Esophagus squamous epithelium (tissue), 5 donors: ENCODE data around the gene ASXL1. TPM values are rescaled to one million over a fixed set of nuclear protein-coding genes. Genes with fewer than 3 reads are reported as not detected.

ENCODE experiments used
- DNase-seq: peaks from one replicate; lab custom pipeline; 2025; lab: John Stamatoyannopoulos, UW
- H3K27ac ChIP-seq, 4 donors: fragments of 200-600 bp; sonication (generic); one replicate each; pipeline ENCODE4 v1.5.1; 2016 to 2019; ENCODE audit warnings: mild to moderate bottlenecking in 1 of 4
- H3K27me3 ChIP-seq, 4 donors: fragments of 200-600 bp; sonication (generic); 1 replicate in 3 of 4; 2 replicates in 1 of 4; pipeline versions ENCODE4 v1.5.1 to v1.6.0; 2017 to 2021; ENCODE audit warnings: antibody characterized with exemption in 1 of 4
- H3K36me3 ChIP-seq, 3 donors: fragments of 200-600 bp; sonication (generic); one replicate each; pipeline ENCODE4 v1.5.1; 2016 to 2019
- H3K4me1 ChIP-seq, 3 donors: fragments of 200-600 bp; sonication (generic); one replicate each; pipeline ENCODE4 v1.5.1; 2017 to 2019
- H3K4me3 ChIP-seq, 4 donors: fragments of 200-600 bp; sonication (generic); 1 replicate in 3 of 4; 2 replicates in 1 of 4; pipeline ENCODE4 v1.5.1; 2016 to 2019; ENCODE audit warnings: mild to moderate bottlenecking in 2 of 4, moderate library complexity in 1 of 4
- H3K9me3 ChIP-seq, 3 donors: fragments of 200-600 bp; sonication (generic); one replicate each; pipeline ENCODE4 v1.5.1; 2016 to 2019
- POLR2A ChIP-seq, 4 donors: fragments of 450-650 bp; IDR thresholded peaks; one replicate each; pipeline ENCODE4 v1.6.1; 2017; ENCODE audit warnings: antibody characterized with exemption in 4 of 4, mild to moderate bottlenecking in 4 of 4, moderate library complexity in 3 of 4
- WGBS, 2 donors: methylation state at CpG; one replicate each; pipeline ENCODE4 v1.1.5; 2018; 5-methylcytosine and 5-hydroxymethylcytosine counted together
- intact Hi-C: fragments of 100-400 bp; cut with DNase I; formaldehyde crosslinking; loops from one replicate; pipeline ENCODE4 v1.15.0; 2022
- total RNA-seq, 4 donors: library from RNA; depleted of rRNA; stranded (reverse); fragments of >200 nt; gene quantifications; one replicate each; pipeline ENCODE4 v1.1.0, GENCODE V29; 2016
- TF ChIP-seq, protein P1 (sequence below), 6 experiments: fragments of 450-650 bp in 4 of 6; fragments of 200-600 bp in 2 of 6; sonication (generic) in 2 of 6; IDR thresholded peaks; one replicate each; pipeline ENCODE4 v1.5.1; 2016 to 2019; ENCODE audit warnings: antibody characterized with exemption in 6 of 6, mild to moderate bottlenecking in 4 of 6, moderate library complexity in 4 of 6
- donor health status: DM: yes; HTN: yes; CAD: no.

The ASXL1 gene
- 10 to 100 TPM; 14.3 to 49.2 (median 22.1) TPM for total RNA-seq

- peak within 1 kb of the TSS; percentile 82 to 92 (median 89) for H3K4me3 ChIP-seq
- H3K4me1 ChIP-seq, result peaks cover 10 to 59% (median 35%) of the 10 kb centered on the region in 3 donors
- no peaks in the 10 kb centered on the region for H3K9me3 ChIP-seq
- peak in 2 of 4 donors; percentile 34 to 46 for TF ChIP-seq POLR2A (IDR thresholded peaks at IDR 0.05)
- TF ChIP-seq, protein P1, sequence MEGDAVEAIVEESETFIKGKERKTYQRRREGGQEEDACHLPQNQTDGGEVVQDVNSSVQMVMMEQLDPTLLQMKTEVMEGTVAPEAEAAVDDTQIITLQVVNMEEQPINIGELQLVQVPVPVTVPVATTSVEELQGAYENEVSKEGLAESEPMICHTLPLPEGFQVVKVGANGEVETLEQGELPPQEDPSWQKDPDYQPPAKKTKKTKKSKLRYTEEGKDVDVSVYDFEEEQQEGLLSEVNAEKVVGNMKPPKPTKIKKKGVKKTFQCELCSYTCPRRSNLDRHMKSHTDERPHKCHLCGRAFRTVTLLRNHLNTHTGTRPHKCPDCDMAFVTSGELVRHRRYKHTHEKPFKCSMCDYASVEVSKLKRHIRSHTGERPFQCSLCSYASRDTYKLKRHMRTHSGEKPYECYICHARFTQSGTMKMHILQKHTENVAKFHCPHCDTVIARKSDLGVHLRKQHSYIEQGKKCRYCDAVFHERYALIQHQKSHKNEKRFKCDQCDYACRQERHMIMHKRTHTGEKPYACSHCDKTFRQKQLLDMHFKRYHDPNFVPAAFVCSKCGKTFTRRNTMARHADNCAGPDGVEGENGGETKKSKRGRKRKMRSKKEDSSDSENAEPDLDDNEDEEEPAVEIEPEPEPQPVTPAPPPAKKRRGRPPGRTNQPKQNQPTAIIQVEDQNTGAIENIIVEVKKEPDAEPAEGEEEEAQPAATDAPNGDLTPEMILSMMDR (IDR thresholded peaks at IDR 0.05), result no peak
- intact Hi-C loops, result loop anchor here (10.0 kb wide), 1 partner anchor 127 kb away; no protein-coding TSS in a partner anchor
- 0 to 1% methylated on average over 7 to 12 of the region's 83 CpGs for WGBS, 2 donors
- H3K27me3 ChIP-seq, result no peaks in the 10 kb centered on the region
- DNase-seq, result peak; percentile 74
- H3K36me3 ChIP-seq, result no peaks in the 10 kb centered on the region
- peak within 1 kb of the TSS; percentile 95 to 99 (median 98) for H3K27ac ChIP-seq
Measured at GRCh38 chr20:32357869-32358631, at the start of gene ASXL1. Gene ASXL1, plus strand, starts transcription at chr20:32358331. Its CDS starts 445 bp downstream, at chr20:32358776.

- WGBS, 2 donors, result 83 to 96% methylated on average over 2 to 3 of the region's 3 CpGs
- Histone ChIP-seq H3K9me3 (no peaks in the 10 kb centered on the region), H3K27me3 (no peaks in the 10 kb centered on the region), H3K4me1 (no peaks in the 10 kb centered on the region), H3K36me3 (peaks cover 6 to 70% (median 7%) of the 10 kb centered on the region in 3 donors), H3K27ac (no peak overlapping the region), H3K4me3 (no peak overlapping the region)
- intact Hi-C loops, result no loop called here
- TF ChIP-seq, protein P1 (IDR thresholded peaks at IDR 0.05), result no peak
- no peak for TF ChIP-seq POLR2A (IDR thresholded peaks at IDR 0.05)
- DNase-seq, result no peak
Measured at GRCh38 chr20:32312718-32313424, 45.3 kb upstream of the ASXL1 start.

DNA sequence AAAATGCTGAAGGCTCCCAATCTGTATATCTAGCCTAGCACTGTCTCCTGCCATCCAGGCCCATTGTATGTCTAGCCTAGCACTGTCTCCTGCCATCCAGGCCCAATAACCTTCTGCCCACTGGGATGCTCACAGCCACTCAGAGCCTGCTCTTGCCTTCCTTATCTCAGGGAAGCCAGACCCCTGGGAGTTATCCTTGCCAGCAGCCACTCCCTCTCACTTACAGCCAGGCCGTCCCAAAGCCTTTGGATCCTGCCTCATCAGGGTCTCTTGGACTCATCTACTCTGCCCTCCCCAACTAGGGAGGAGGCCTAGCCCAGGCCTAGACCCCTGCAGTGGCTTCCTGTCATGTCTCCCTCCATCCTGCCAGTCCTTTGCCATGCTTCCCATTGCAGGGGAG lies 43.4 kb upstream of the ASXL1 start:
- no peaks in the 10 kb centered on the region for H3K4me1 ChIP-seq
- H3K4me3 ChIP-seq, result no peak overlapping the region
- H3K27ac ChIP-seq, result no peak overlapping the region
- no peaks in the 10 kb centered on the region for H3K27me3 ChIP-seq
- intact Hi-C loops, result no loop called here
- peaks cover 6 to 78% (median 7%) of the 10 kb centered on the region in 3 donors for H3K36me3 ChIP-seq
- 70 to 83% methylated on average over 1 of the region's 1 CpG for WGBS, 2 donors
- DNase-seq, result no peak
- TF ChIP-seq, protein P1 (IDR thresholded peaks at IDR 0.05), result no peak
- TF ChIP-seq POLR2A (IDR thresholded peaks at IDR 0.05), result no peak
- no peaks in the 10 kb centered on the region for H3K9me3 ChIP-seq

DNA sequence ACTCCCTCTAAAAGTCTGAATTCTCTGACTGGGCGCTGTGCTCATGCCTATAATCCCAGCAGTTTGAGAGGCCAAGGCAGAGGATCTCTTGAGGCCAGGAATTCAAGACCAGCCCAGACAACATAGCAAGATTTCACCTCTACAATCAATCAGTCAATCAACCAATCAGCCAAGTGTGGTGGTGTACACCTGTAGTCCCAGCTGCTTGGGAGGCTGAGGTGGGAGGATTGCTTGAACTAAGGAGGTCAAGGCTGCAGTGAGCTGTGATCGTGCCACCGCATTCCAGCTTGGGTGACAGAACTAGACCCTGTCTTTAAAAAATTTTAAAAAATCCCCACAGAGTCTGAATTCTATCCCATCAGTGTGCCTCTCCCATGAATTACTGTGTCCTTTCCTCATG lies 42.7 kb upstream of the ASXL1 start:
- Histone ChIP-seq H3K9me3 (no peaks in the 10 kb centered on the region), H3K27ac (no peak overlapping the region), H3K4me1 (no peaks in the 10 kb centered on the region), H3K27me3 (no peaks in the 10 kb centered on the region), H3K4me3 (no peak overlapping the region), H3K36me3 (peaks cover 2 to 72% (median 5%) of the 10 kb centered on the region in 3 donors)
- intact Hi-C loops, result no loop called here
- 92 to 100% methylated on average over 2 to 3 of the region's 3 CpGs for WGBS, 2 donors
- no peak for TF ChIP-seq POLR2A (IDR thresholded peaks at IDR 0.05)
- TF ChIP-seq, protein P1 (IDR thresholded peaks at IDR 0.05), result no peak
- DNase-seq, result no peak

DNA sequence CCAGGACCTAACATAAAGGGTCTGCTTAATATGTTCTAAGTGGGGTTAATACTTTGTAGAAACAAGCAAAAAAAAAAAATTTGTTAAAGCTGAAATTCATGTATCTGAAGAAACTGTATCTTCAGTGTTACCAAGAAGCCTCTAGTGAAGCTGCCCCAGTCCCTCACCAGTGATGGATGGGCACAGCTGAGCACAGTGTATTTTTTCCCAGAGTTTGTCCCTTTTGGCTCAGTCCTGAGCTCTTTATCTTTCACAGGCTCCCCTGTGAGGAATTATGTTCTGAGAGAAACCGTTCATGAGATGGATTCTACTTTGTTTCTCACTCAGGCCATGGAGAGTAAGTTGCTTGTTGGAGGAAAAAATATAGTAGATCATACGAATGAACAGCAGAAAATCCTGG lies 42.2 kb upstream of the ASXL1 start:
- TF ChIP-seq, protein P1 (IDR thresholded peaks at IDR 0.05), result no peak
- no peak for TF ChIP-seq POLR2A (IDR thresholded peaks at IDR 0.05)
- WGBS, 2 donors, result 86 to 91% methylated on average over 2 of the region's 2 CpGs
- intact Hi-C loops, result no loop called here
- H3K9me3 ChIP-seq, result no peaks in the 10 kb centered on the region
- H3K36me3 ChIP-seq, result peaks cover 0 to 67% (median under 1%) of the 10 kb centered on the region in 3 donors
- H3K4me3 ChIP-seq, result no peak overlapping the region
- no peaks in the 10 kb centered on the region for H3K4me1 ChIP-seq
- no peak for DNase-seq
- H3K27me3 ChIP-seq, result no peaks in the 10 kb centered on the region
- no peak overlapping the region for H3K27ac ChIP-seq
